H1 (cell line): ENCODE measurements around the gene CREB3L1. TPM values are rescaled to one million over a fixed set of nuclear protein-coding genes. Genes with fewer than 3 reads are reported as not detected.

Experiments
- CTCF ChIA-PET: fragments of 300-600 bp; sonication (Branson Sonifier 250); formaldehyde crosslinking; loops from one replicate; lab custom pipeline; 2021; ENCODE audit not compliant: partially characterized antibody; lab: Charles Lee
- POLR2A ChIA-PET: fragments of 300-600 bp; sonication (Branson Sonifier 250); formaldehyde crosslinking; loops from one replicate; lab custom pipeline; 2021; ENCODE audit warnings: inconsistent platforms; ENCODE audit not compliant: partially characterized antibody; lab: Charles Lee
- DNase-seq, 2 experiments: peaks; one replicate each; pipeline versions ENCODE4 v3.0.0 to v3.0.0-alpha.2; 2010 to 2022; ENCODE audit warnings: low spot score in 2 of 2, low read depth in 1 of 2, mixed read lengths in 1 of 2
- FAIRE-seq: peaks from 2 replicates; lab custom pipeline; 2011; peaks lifted over from hg19 to GRCh38; lab: Jason Lieb, UNC
- H2AFZ ChIP-seq: 2 replicates; pipeline ENCODE4 v1.8.1; 2012; ENCODE audit warnings: low read length, inconsistent platforms
- H2AK5ac ChIP-seq: 2 replicates; pipeline ENCODE4 v1.6.1; 2013; ENCODE audit warnings: low read depth, low read length
- H2BK120ac ChIP-seq: replicated peaks from 2 replicates; pipeline ENCODE3; 2013; ENCODE audit warnings: low read depth, low read length, inconsistent platforms
- H2BK12ac ChIP-seq: 2 replicates; pipeline ENCODE4 v1.6.1; 2013; ENCODE audit warnings: low read depth, low read length
- H2BK15ac ChIP-seq: 2 replicates; pipeline ENCODE4 v1.6.1; 2013; ENCODE audit warnings: low read length
- H2BK20ac ChIP-seq: 2 replicates; pipeline ENCODE4 v1.6.1; 2013; ENCODE audit warnings: low read length
- H2BK5ac ChIP-seq: 2 replicates; pipeline ENCODE4 v1.6.1; 2013; ENCODE audit warnings: low read depth, low read length
- H3K14ac ChIP-seq: 2 replicates; pipeline ENCODE4 v1.6.1; 2013; ENCODE audit warnings: inconsistent platforms; ENCODE audit not compliant: insufficient read length
- H3K18ac ChIP-seq: 2 replicates; pipeline ENCODE4 v1.6.1; 2013; ENCODE audit warnings: low read length; ENCODE audit errors: extremely low read depth
- H3K23ac ChIP-seq: 2 replicates; pipeline ENCODE4 v1.6.1; 2013; ENCODE audit warnings: inconsistent platforms; ENCODE audit not compliant: insufficient read length
- H3K23me2 ChIP-seq: 2 replicates; pipeline ENCODE4 v1.6.1; 2013; ENCODE audit warnings: low read depth, low read length
- H3K27ac ChIP-seq: 2 replicates; pipeline ENCODE4 v1.6.1; 2011; ENCODE audit warnings: low read depth, low read length, inconsistent platforms
- H3K27me3 ChIP-seq, 4 experiments: replicated peaks in 1 of 4; 1 replicate in 1 of 4; 2 replicates in 3 of 4; pipeline versions ENCODE4 v1.6.1 to v1.8.1; 2011 to 2013; ENCODE audit warnings: low read length in 3 of 4, mild to moderate bottlenecking in 3 of 4, inconsistent platforms in 2 of 4, mixed read lengths in 2 of 4, moderate library complexity in 1 of 4; ENCODE audit not compliant: control insufficient read depth in 3 of 4, insufficient read depth in 3 of 4; ENCODE audit errors: extremely low read depth in 1 of 4
- H3K36me3 ChIP-seq, 4 experiments: 2 replicates each; pipeline versions ENCODE4 v1.6.1 to v1.8.1; 2011 to 2013; ENCODE audit warnings: mild to moderate bottlenecking in 4 of 4, low read length in 3 of 4, moderate library complexity in 2 of 4, control low read depth in 1 of 4, inconsistent platforms in 1 of 4; ENCODE audit not compliant: insufficient read depth in 4 of 4, control insufficient read depth in 2 of 4
- H3K4ac ChIP-seq: replicated peaks from 2 replicates; pipeline ENCODE3; 2013; ENCODE audit warnings: low read length, low read depth, mixed read lengths, inconsistent platforms; ENCODE audit not compliant: insufficient read length
- H3K4me1 ChIP-seq, 4 experiments: replicated peaks in 1 of 4; 1 replicate in 1 of 4; 2 replicates in 3 of 4; pipeline versions ENCODE4 v1.6.1 to v1.8.1; 2011 to 2013; ENCODE audit warnings: low read length in 3 of 4, inconsistent platforms in 2 of 4, mixed read lengths in 1 of 4; ENCODE audit not compliant: insufficient read depth in 4 of 4, control insufficient read depth in 3 of 4
- H3K4me2 ChIP-seq, 2 experiments: 2 replicates each; pipeline versions ENCODE4 v1.6.1 to v1.8.1; 2011 to 2013; ENCODE audit warnings: low read depth in 2 of 2, low read length in 2 of 2, control low read depth in 1 of 2, inconsistent platforms in 1 of 2, mild to moderate bottlenecking in 1 of 2; ENCODE audit not compliant: insufficient read depth in 1 of 2
- H3K4me3 ChIP-seq, 4 experiments: fragments of 200-600, 300-600 bp in 1 of 4; sonication (generic), shearing (Covaris generic), sonication (Bioruptor Twin) in 1 of 4; 2 replicates each; pipeline versions ENCODE4 v1.5.1 to v1.8.1; 2011 to 2016; ENCODE audit warnings: low read length in 4 of 4, low read depth in 3 of 4, control low read depth in 2 of 4, inconsistent platforms in 2 of 4, mild to moderate bottlenecking in 2 of 4, mixed read lengths in 1 of 4, moderate library complexity in 1 of 4; ENCODE audit not compliant: insufficient read depth in 2 of 4; ENCODE audit errors: extremely low read depth in 1 of 4
- H3K56ac ChIP-seq: replicated peaks from 2 replicates; pipeline ENCODE3; 2013; ENCODE audit warnings: low read depth, mild to moderate bottlenecking, mixed read lengths, low read length, inconsistent platforms; ENCODE audit not compliant: insufficient read length
- H3K79me1 ChIP-seq: 2 replicates; pipeline ENCODE4 v1.6.1; 2013; ENCODE audit warnings: low read depth, low read length, control low read depth
- H3K79me2 ChIP-seq, 2 experiments: 2 replicates each; pipeline versions ENCODE4 v1.6.1 to v1.8.1; 2012 to 2013; ENCODE audit warnings: low read length in 2 of 2, mild to moderate bottlenecking in 2 of 2, inconsistent platforms in 1 of 2; ENCODE audit not compliant: insufficient read depth in 2 of 2, control insufficient read depth in 1 of 2
- H3K9ac ChIP-seq, 4 experiments: replicated peaks in 1 of 4; 1 replicate in 1 of 4; 2 replicates in 3 of 4; pipeline versions ENCODE4 v1.6.1 to v1.8.1; 2011 to 2013; ENCODE audit warnings: low read depth in 3 of 4, low read length in 3 of 4, control low read depth in 2 of 4, mild to moderate bottlenecking in 2 of 4, moderate library complexity in 2 of 4, inconsistent platforms in 1 of 4; ENCODE audit errors: extremely low read depth in 1 of 4
- H3K9me3 ChIP-seq, 2 experiments: 2 replicates each; pipeline versions ENCODE4 v1.6.1 to v1.8.1; 2012 to 2013; ENCODE audit warnings: mild to moderate bottlenecking in 2 of 2, moderate library complexity in 2 of 2, control low read depth in 1 of 2, inconsistent platforms in 1 of 2, low read depth in 1 of 2, low read length in 1 of 2, mixed read lengths in 1 of 2; ENCODE audit not compliant: insufficient read depth in 2 of 2
- H4K20me1 ChIP-seq, 2 experiments: replicated peaks in 1 of 2; 2 replicates each; pipeline versions ENCODE3 to v1.8.1; 2011 to 2013; ENCODE audit warnings: inconsistent platforms in 2 of 2, low read length in 2 of 2, mild to moderate bottlenecking in 1 of 2; ENCODE audit not compliant: insufficient read depth in 2 of 2, control insufficient read depth in 1 of 2
- H4K5ac ChIP-seq: 2 replicates; pipeline ENCODE4 v1.6.1; 2013; ENCODE audit warnings: low read length, low read depth, mixed read lengths, inconsistent platforms; ENCODE audit not compliant: insufficient read length
- H4K8ac ChIP-seq: 2 replicates; pipeline ENCODE4 v1.8.0; 2013; ENCODE audit warnings: mild to moderate bottlenecking, moderate library complexity, low read length, inconsistent platforms; ENCODE audit not compliant: insufficient read depth; ENCODE audit errors: extremely low read depth
- H4K91ac ChIP-seq: replicated peaks from 2 replicates; pipeline ENCODE3; 2013; ENCODE audit warnings: low read length, mixed read lengths, inconsistent platforms; ENCODE audit not compliant: insufficient read length
- BCL11A ChIP-seq, 2 experiments: IDR thresholded peaks; one replicate each; pipeline ENCODE4 v1.6.1; 2011; ENCODE audit warnings: low read depth in 2 of 2, low read length in 2 of 2, mild to moderate bottlenecking in 2 of 2
- CBX8 ChIP-seq: fragments of 300-800, 300-1000 bp; sonication (generic); IDR thresholded peaks from 2 replicates; pipeline ENCODE4 v1.7.1; 2016; ENCODE audit warnings: low read depth, low read length, borderline replicate concordance
- KDM1A ChIP-seq: fragments of 200-600, 300-600 bp; sonication (generic); IDR thresholded peaks from 2 replicates; pipeline ENCODE4 v1.7.1; 2016; ENCODE audit warnings: mild to moderate bottlenecking, low read length, borderline replicate concordance
- NRF1 ChIP-seq: IDR thresholded peaks from 2 replicates; pipeline ENCODE4 v1.6.1; 2011; ENCODE audit warnings: mild to moderate bottlenecking, low read depth, low read length, improper control_type of control experiment
- SP1 ChIP-seq: IDR thresholded peaks from 2 replicates; pipeline ENCODE4 v1.6.1; 2011; ENCODE audit warnings: low read depth, low read length
- TEAD4 ChIP-seq: IDR thresholded peaks from 2 replicates; pipeline ENCODE4 v1.6.1; 2012; ENCODE audit warnings: low read depth, low read length, inconsistent platforms, mixed read lengths
- WGBS, 2 experiments: shearing (Covaris generic) in 1 of 2; methylation state at CpG; one replicate each; pipeline versions ENCODE4 v1.1.6 to v1.1.7; 2013 to 2015; ENCODE audit warnings: low lambda C conversion rate in 2 of 2, mixed read lengths in 2 of 2, inconsistent platforms in 1 of 2, low coverage in 1 of 2, missing lambda C conversion rate in 1 of 2; ENCODE audit not compliant: insufficient replicate concordance in 2 of 2, insufficient coverage in 1 of 2, insufficient read length in 1 of 2; ENCODE audit errors: extremely low coverage in 1 of 2, missing lambda C conversion rate in 1 of 2; 5-methylcytosine and 5-hydroxymethylcytosine counted together
- polyA plus RNA-seq, 7 experiments: library from polyadenylated mRNA; depleted of rRNA in 3 of 7; stranded (reverse) in 5 of 7; unstranded in 2 of 7; fragments of >200 nt in 5 of 7; fragments of 200-250 nt in 2 of 7; gene quantifications; 1 replicate in 5 of 7; 2 replicates in 1 of 7; 4 replicates in 1 of 7; pipeline versions ENCODE4 v1.2.1 to v1.2.3, GENCODE V29; 2011 to 2013; ENCODE audit warnings: missing spikeins in 2 of 7, mixed read lengths in 2 of 7
- total RNA-seq: library from RNA; stranded (reverse); fragmentation: NEBNext Ultra II Directional; extraction: Animal tissue kit (Norgen Biotek cat#: 25700); gene quantifications from 2 replicates; pipeline ENCODE4 v1.2.1, GENCODE V29; 2021

The CREB3L1 gene
- total and polyA plus RNA-seq, 2 of the 8 experiments (the other 6 are each of a cell fraction or from before 2014, with no cell fraction given) = 4.1 to 12.7 TPM

- Histone ChIP-seq H3K27ac (no peak overlapping the region), H3K14ac (no peak overlapping the region)
- TF ChIP-seq KDM1A = no peak
- no peak for TF ChIP-seq NRF1
- TF ChIP-seq TEAD4 = no peak
- TF ChIP-seq BCL11A (IDR thresholded peaks at IDR 0.05; ENCODE audit: low read depth in 2 of 2, low read length in 2 of 2) = no peak
- no peak for TF ChIP-seq CBX8
- no peak for TF ChIP-seq SP1
- TF ChIP-seq, all 59 proteins: peak for 0
- Histone ChIP-seq H3K27me3 (no peaks in the 10 kb centered on the region), H2BK120ac (no peak overlapping the region), H3K9me3 (no peaks in the 10 kb centered on the region), H2BK15ac (0 out of 2 replicates have a peak overlapping the region, but pooled peaks have one; percentile 46), H3K4me2 (no peak overlapping the region), H2AK5ac (0 out of 2 replicates have a peak overlapping the region, but pooled peaks have one; percentile 24), H4K20me1 (no peaks in the 10 kb centered on the region), H3K4ac (peak overlapping the region; percentile 19), H3K23ac (no peak overlapping the region), H2AFZ (no peak overlapping the region), H3K4me1 (peaks cover 13 to 21% (median 15%) of the 10 kb centered on the region in 4 experiments), H4K8ac (no peak overlapping the region), H3K23me2 (no peaks in the 10 kb centered on the region), H4K91ac (no peak overlapping the region), H3K18ac (peak overlapping the region; percentile 0; the same call in 1 of the 2 replicates), H2BK5ac (peak overlapping the region; percentile 35; the same call in 1 of the 2 replicates), H2BK12ac (peak overlapping the region; percentile 39; the same call in 1 of the 2 replicates), H3K4me3 (no peak overlapping the region), H3K56ac (no peak overlapping the region), H3K36me3 (no peaks in the 10 kb centered on the region; a peak in 1 of 8 replicates), H4K5ac (no peak overlapping the region), H3K79me1 (no peaks in the 10 kb centered on the region; the same call in 1 of the 2 replicates), H3K79me2 (no peaks in the 10 kb centered on the region; a peak in 1 of 4 replicates), H3K9ac (no peak overlapping the region), H2BK20ac (0 out of 2 replicates have a peak overlapping the region, but pooled peaks have one; percentile 48)
- ChIA-PET POLR2A (interaction anchor here (0.6 to 3.6 kb wide), 4 partner anchors 11 to 362 kb away, joined by 3 to 24 read pairs (median 10); partner anchors contain the start of gene MDK), CTCF (interaction anchor here (0.6 to 4.7 kb wide), 7 partner anchors 9 to 721 kb away, joined by 3 to 44 read pairs (median 5); no protein-coding TSS in a partner anchor)
- no peak for DNase-seq
- FAIRE-seq = no peak
- 92% methylated on average over 3 of the region's 3 CpGs; no CpG with 5 or more reads in 1 of the 2 experiments for WGBS, 2 experiments
These were observed 7.7 kb downstream of the CREB3L1 start for GRCh38 chr11:46285173-46285572.
